Inflammatory macrophage (primary cell): ENCODE measurements around the gene NUFIP1.
"Not testable (repeated sequence)": the region's sequence is repeated elsewhere in the genome, so short reads cannot be mapped to it uniquely, and the experiment has no call there.

Experiments used
- DNase-seq, 2 donors: peaks; one replicate each; pipeline ENCODE4 v3.0.0-alpha.2; 2020 to 2022
- total RNA-seq, 18 experiments: gene quantifications; one replicate each; lab custom pipeline; 2026; ENCODE audit warnings: mixed read lengths in 6 of 18, inconsistent platforms in 2 of 18; lab: John Stamatoyannopoulos, UW

Gene NUFIP1
- total RNA-seq: 0.81 to 9.3 (median 6.9) reads per million in 18 experiments

- DNase-seq: peak; percentile 93 to 96
Observed at GRCh38 chr13:44989071-44989889, at the start of gene NUFIP1, which contains the start of gene GPALPP1. Gene NUFIP1 (minus strand): TSS chr13:44989471. CDS start chr13:44989436, 35 bp downstream. Gene GPALPP1 (plus strand): TSS chr13:44989538. CDS start chr13:44989655, 117 bp downstream.

DNA sequence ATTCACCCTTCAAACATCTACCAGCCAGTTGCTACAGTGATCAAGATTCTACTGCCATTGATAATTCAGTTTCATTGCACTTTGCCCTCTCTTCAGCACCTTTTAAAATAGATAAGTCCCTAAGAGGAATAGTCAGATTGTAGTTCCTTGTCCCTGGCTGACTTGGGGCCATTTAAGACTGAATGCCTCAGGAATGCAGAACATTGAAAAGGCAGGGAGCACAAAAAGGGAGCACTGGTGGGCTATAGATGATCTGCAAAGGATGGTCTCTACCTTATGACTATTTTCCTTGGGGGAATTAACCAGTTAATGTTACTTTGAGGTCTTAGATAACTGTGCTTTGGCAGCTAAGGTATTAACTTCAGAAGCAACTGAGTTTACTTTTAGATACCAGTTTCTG is 46.9 kb upstream of the NUFIP1 start:
- DNase-seq: no peak

GRCh38 chr13:45034342-45034741 is 45.1 kb upstream of the NUFIP1 start:
- DNase-seq: no peak

DNA sequence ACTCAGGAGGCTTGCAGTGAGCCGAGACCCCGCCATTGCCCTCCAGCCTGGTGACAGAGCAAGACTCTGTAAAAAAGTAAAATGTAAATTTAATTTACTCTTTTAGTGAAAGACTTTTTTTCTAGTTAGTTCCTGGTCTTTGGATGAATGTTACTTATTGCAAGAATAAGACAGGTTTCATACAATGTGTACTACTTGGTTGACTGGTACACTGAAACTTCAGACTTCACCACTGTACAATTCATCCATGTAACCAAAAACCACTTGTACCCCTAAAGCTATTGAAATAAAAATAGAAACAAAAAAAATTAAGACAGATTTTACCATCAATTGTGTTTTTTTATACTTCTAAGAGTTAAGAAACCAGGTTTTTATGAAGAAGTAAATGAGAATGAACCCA is 35.6 kb upstream of the NUFIP1 start:
- DNase-seq: no peak

- DNase-seq: no peak
Observed at GRCh38 chr13:45021250-45021649, 32.0 kb upstream of the NUFIP1 start.

- DNase-seq: not testable (repeated sequence)
Observed at GRCh38 chr13:45019981-45020380, 30.7 kb upstream of the NUFIP1 start.

- no peak for DNase-seq
Observed at GRCh38 chr13:45016792-45017425, 27.6 kb upstream of the NUFIP1 start.

- no peak for DNase-seq
Observed at GRCh38 chr13:45015300-45015699, 26.0 kb upstream of the NUFIP1 start.

DNA sequence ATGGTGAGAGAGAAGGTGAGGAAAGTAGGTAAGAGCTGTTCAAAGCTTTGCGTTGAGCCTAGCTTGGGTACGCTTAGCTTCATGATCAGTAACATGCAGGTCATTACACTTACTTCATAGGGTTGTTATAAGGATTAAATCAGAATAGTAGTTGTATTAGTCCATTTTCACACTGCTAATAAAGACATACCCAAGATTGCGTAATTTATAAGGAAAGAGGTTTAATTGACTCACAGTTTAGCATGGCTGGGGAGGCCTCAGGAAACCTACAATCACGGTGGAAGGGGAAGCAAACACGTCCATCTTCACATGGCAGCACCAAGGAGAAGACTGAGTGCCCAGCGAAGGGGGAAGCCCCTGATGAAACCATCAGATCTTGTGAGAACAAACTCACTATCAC is 21.9 kb upstream of the NUFIP1 start:
- DNase-seq: no peak

DNA sequence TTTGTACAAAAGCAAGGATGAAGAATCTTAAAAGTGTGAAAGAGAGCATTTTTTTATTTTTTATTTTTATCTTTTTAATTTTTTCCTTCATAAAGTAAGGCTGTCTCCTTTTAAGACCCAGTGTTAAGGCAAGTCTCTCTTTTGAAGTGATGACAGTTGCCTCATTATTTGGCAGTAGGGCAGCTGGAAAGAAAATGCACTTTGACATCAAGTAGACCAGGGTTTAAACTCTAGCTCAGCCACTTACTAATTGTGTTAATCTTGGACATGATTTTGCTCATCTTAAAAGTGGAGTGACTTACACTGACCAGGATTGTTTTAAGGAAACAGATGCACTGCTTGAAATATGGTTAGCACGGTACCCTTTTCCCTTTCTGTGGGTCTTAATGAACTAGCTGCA is 18.6 kb upstream of the NUFIP1 start:
- DNase-seq: no peak

DNA sequence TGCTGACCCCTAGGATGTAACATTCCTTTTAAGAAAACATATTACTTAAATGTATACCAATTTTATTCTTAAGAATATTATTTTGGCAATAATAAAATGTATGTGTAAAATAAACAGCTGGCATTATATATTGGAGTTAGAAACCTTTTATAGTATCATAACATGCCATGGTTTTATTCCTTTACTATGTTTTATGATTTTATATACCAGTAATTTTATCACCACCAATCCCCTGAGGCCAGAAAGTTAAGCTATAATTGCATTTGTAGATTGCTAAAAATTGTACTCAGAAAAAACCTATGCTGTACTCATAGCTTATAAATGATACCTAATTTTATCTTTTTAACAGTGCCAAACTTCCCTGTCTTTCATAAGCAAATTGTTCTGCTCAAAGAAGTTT is 18.0 kb upstream of the NUFIP1 start:
- DNase-seq: no peak

DNA sequence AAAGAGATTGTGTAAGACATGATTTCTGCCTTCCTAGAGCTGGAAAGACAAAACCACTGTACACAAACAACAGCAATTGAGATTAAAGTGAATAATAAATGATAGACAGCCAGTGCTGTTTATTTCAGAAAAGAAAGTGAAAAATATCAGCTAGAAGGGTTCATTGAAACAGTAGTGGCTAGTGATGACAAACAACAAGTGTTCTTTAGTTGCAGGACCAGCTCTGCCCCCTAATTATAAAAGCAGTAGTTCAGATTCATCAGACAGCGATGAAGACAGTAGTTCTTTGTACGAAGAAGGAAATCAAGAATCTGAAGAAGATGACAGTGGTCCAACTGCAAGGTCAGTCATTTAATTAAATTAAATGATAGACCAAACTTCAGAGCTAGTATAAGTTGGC is 14.8 kb upstream of the NUFIP1 start:
- DNase-seq: no peak

- DNase-seq: no peak
Observed at GRCh38 chr13:45003417-45003816, 14.1 kb upstream of the NUFIP1 start.

DNA sequence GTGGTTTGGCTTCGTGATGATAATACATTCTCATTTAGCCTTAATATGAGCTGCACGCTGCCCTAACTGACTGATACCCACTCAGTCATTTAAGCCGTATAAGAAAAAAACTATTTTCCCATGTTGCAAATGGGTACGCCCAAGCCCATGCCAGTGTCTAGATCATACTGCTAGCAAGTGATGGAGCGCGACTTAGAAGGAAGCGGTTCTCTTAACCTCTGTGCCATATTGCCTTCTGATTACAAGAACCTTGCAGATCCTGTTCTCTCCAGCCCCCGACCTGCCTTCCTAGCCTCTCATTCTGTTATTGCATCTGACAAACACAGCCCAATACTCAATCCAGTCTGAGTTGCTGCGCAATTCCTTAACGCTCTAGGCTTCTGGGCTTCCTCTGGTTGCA is 670 bp upstream of the NUFIP1 start:
- DNase-seq: peak in 1 of 2 donors; percentile 15

DNA sequence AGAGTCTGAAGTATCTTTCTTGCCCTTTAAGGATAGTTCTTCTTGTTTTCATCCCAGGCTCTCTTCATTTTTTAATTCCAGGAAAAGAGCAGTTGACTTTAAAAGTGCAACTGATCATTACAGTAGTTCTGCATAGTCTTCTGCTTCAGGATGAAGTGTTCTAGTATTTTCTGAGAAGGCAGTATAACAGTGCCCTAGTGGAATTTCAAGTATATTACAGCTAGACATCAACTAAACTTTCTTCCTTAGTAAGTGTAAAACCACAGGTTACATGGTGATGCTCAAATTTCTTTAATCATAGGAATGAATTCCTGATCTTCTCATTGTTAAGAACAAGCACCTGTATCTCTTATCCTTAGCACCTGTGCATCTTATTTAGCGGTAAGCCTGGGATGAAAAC is 10.9 kb downstream of the NUFIP1 start:
- no peak for DNase-seq

GRCh38 chr13:44976949-44977583 is 12.2 kb downstream of the NUFIP1 start:
- DNase-seq: no peak

- no peak for DNase-seq
Observed at GRCh38 chr13:44976196-44976595, 13.1 kb downstream of the NUFIP1 start.

DNA sequence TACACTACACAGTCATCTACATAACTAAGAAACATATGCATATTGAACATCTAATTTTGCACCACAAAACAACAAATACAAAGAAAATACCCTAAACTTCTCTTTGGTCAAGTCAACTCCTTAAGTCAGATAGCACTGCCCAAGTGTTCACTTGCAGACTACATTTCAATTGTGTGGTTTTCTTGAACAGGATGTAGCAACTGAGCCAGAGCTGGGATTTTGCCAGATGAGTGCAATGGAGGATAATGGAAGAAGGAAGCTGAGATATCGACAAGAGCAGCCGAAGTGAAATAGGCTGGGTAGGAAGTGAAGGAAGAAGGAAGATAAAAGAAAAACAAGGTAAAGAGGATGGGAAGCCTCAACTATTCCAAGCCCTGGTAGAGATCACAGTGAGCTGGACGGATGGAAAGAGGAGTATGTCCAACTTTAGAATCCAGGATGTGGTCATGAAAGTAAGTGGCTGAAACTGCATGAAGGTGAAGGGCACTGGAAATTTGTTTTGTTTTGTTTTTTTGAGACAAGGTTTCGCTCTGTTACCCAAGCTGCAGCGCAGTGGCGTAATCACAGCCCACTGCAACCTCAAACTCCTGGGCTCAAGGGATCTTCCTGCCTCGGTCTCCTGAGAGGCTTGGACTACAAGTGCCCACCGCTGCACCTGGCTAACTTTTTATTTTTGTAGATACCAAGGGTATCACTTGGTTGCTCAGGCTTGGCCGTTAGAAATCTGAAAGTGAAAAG is 15.0 kb downstream of the NUFIP1 start:
- peak; percentile 39 to 43 for DNase-seq

DNA sequence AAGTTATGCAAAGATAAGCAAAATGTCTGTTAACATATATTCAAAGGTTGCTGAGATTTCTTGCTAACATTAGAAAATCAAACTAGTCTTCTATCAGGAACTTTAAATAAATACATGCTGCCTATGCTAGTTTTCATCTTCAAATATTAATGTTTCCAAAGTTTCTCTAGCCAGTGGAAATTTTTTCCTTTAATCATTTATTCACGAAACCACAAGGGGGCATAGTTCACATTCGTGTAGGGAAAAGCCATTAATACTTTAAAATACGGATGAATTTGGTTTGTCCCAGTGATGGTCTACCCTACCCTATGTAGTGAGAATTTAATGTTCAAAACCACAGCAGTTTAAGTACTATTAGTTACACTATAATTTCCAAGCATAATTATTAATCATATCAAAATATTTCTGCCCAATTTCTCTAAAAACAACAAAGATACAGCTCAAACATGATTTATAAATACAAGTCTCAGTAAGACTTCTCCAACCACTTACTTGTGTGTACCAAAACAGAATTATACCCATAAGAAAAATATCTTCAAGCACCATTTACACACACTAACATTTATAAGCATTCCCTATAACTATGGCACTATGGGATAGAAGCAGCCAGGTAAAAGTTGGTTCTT is 16.2 kb downstream of the NUFIP1 start:
- DNase-seq: peak; percentile 7 to 37

- DNase-seq: no peak
Observed at GRCh38 chr13:44971656-44972595, 17.3 kb downstream of the NUFIP1 start.
